Keratinocyte (primary cell): ENCODE measurements around the gene KIAA1217. TPM values are rescaled to one million over a fixed set of nuclear protein-coding genes. Genes with fewer than 3 reads are reported as not detected.

Source experiments
- DNase-seq: peaks from one replicate; pipeline ENCODE4 v3.0.0-alpha.2; 2011; ENCODE audit warnings: low read depth, missing footprints, low spot score
- FAIRE-seq: peaks from 2 replicates; lab custom pipeline; 2011; peaks lifted over from hg19 to GRCh38; lab: Jason Lieb, UNC
- H2AFZ ChIP-seq: 2 replicates; pipeline ENCODE4 v1.6.0; 2012; ENCODE audit warnings: low read length, control low read depth, inconsistent platforms; ENCODE audit not compliant: control insufficient read depth
- H3K27ac ChIP-seq: 2 replicates; pipeline ENCODE4 v1.5.1; 2011; ENCODE audit warnings: low read length; ENCODE audit not compliant: control insufficient read depth, insufficient read depth
- H3K27me3 ChIP-seq: 3 replicates; pipeline ENCODE4 v1.6.0; 2011; ENCODE audit warnings: low read length; ENCODE audit not compliant: control insufficient read depth, insufficient read depth; ENCODE audit errors: extremely low read depth
- H3K36me3 ChIP-seq, 2 experiments: 2 replicates in 1 of 2; 3 replicates in 1 of 2; pipeline ENCODE4 v1.5.1; 2011; ENCODE audit warnings: low read length in 2 of 2, mild to moderate bottlenecking in 1 of 2; ENCODE audit not compliant: control insufficient read depth in 2 of 2, insufficient read depth in 2 of 2; ENCODE audit errors: extremely low read depth in 1 of 2
- H3K4me1 ChIP-seq: 3 replicates; pipeline ENCODE4 v1.5.1; 2011; ENCODE audit warnings: low read length; ENCODE audit not compliant: control insufficient read depth, insufficient read depth; ENCODE audit errors: extremely low read depth
- H3K4me2 ChIP-seq: 3 replicates; pipeline ENCODE4 v1.6.0; 2011; ENCODE audit warnings: low read depth, low read length; ENCODE audit not compliant: control insufficient read depth, insufficient read depth; ENCODE audit errors: extremely low read depth
- H3K4me3 ChIP-seq, 3 experiments: fragments of 200-600 bp in 1 of 3; sonication (generic) in 1 of 3; 2 replicates in 2 of 3; 3 replicates in 1 of 3; pipeline ENCODE4 v1.5.1; 2011 to 2016; ENCODE audit warnings: low read length in 3 of 3, mild to moderate bottlenecking in 3 of 3, control low read depth in 2 of 3, inconsistent platforms in 1 of 3, low read depth in 1 of 3, mixed read lengths in 1 of 3, mixed run types in 1 of 3, moderate library complexity in 1 of 3; ENCODE audit not compliant: control insufficient read depth in 2 of 3, insufficient read depth in 2 of 3; ENCODE audit errors: extremely low read depth in 1 of 3
- H3K79me2 ChIP-seq: 2 replicates; pipeline ENCODE4 v1.6.0; 2012; ENCODE audit warnings: low read length; ENCODE audit not compliant: control insufficient read depth, insufficient read depth
- H3K9ac ChIP-seq: 3 replicates; pipeline ENCODE4 v1.6.0; 2011; ENCODE audit warnings: low read length; ENCODE audit not compliant: control insufficient read depth, insufficient read depth; ENCODE audit errors: extremely low read depth
- H3K9me1 ChIP-seq: 3 replicates; pipeline ENCODE4 v1.6.0; 2011; ENCODE audit warnings: low read length; ENCODE audit not compliant: control insufficient read depth, insufficient read depth; ENCODE audit errors: extremely low read depth
- H3K9me3 ChIP-seq: 2 replicates; pipeline ENCODE4 v1.5.1; 2012; ENCODE audit warnings: low read depth, low read length; ENCODE audit not compliant: control insufficient read depth
- H4K20me1 ChIP-seq: 3 replicates; pipeline ENCODE4 v1.6.0; 2011; ENCODE audit warnings: low read length; ENCODE audit not compliant: control insufficient read depth, insufficient read depth; ENCODE audit errors: extremely low read depth
- CTCF ChIP-seq, 3 experiments: IDR thresholded peaks in 1 of 3; conservative IDR thresholded peaks in 1 of 3; optimal IDR thresholded peaks in 1 of 3; 2 replicates in 2 of 3; 3 replicates in 1 of 3; pipeline versions ENCODE3 to v1.5.1; 2011; ENCODE audit warnings: low read length in 3 of 3, mild to moderate bottlenecking in 3 of 3, moderate library complexity in 2 of 3, control low read depth in 1 of 3, inconsistent platforms in 1 of 3; ENCODE audit not compliant: insufficient read depth in 2 of 3; ENCODE audit errors: extremely low read depth in 1 of 3
- EZH2 ChIP-seq: IDR thresholded peaks from one replicate; pipeline ENCODE4 v1.6.1; 2012; ENCODE audit warnings: inconsistent platforms, mild to moderate bottlenecking, low read length, moderate library complexity
- dilution Hi-C: fragments of 300-500 bp; cut with MboI; formaldehyde crosslinking; loops from one replicate; pipeline ENCODE4 v1.7.0; 2020; ENCODE audit warnings: low sequenced_read_pairs; ENCODE audit not compliant: extremely low pct_ligation_motif_present
- polyA plus RNA-seq, 5 experiments: library from polyadenylated mRNA; depleted of rRNA in 3 of 5; stranded (reverse) in 3 of 5; stranded (forward) in 1 of 5; unstranded in 1 of 5; fragments of >200 nt; gene quantifications; 1 replicate in 1 of 5; 2 replicates in 3 of 5; 3 replicates in 1 of 5; pipeline versions ENCODE4 v1.2.1 to v1.2.3, GENCODE V29; 2011 to 2012; ENCODE audit warnings: missing spikeins in 2 of 5, low read depth in 1 of 5, low replicate concordance in 1 of 5

KIAA1217 gene
- polyA plus RNA-seq, 1 donor (not counting 4 experiments of a cell fraction or from before 2014, with no cell fraction given): 10.4 TPM

DNA sequence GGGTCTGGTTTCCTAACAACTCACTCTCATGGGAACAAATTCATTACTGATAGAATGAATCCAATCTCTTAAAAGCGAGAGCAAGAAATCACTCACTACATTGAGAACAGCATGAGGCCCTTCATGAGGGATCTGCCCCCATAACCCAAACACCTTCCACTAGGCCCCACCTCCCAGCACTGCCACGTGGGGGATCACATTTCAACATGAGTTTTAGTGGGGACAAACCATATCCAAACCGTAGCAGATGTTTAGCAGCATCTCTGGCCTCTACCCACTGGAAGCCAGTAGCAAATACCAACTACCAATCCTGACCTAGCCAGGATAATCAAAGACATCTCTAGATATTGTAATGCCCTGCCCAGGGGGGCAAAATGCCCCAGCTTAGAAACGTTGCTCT, 270.9 kb downstream of the KIAA1217 start:
- Histone ChIP-seq H3K79me2 (peaks cover 12% of the 10 kb centered on the region), H3K4me1 (peaks cover 14% of the 10 kb centered on the region), H3K9ac (no peak overlapping the region), H3K36me3 (peaks cover 2 to 9% of the 10 kb centered on the region in 2 experiments), H4K20me1 (no peaks in the 10 kb centered on the region), H2AFZ (no peak overlapping the region), H3K9me3 (no peaks in the 10 kb centered on the region), H3K4me3 (no peak overlapping the region), H3K27ac (no peak overlapping the region), H3K9me1 (no peaks in the 10 kb centered on the region), H3K4me2 (no peak overlapping the region), H3K27me3 (no peaks in the 10 kb centered on the region)
- dilution Hi-C loops: no loop called here
- no peak for DNase-seq
- FAIRE-seq: no peak
- TF ChIP-seq EZH2: no peak
- no peak for TF ChIP-seq CTCF (optimal IDR thresholded peaks at IDR 0.05 in 1 of 3, IDR thresholded peaks at IDR 0.05 in 1 of 3, conservative IDR thresholded peaks at IDR 0.05 in 1 of 3; ENCODE audit: extremely low read depth in 1 of 3, insufficient read depth in 2 of 3, low read length in 3 of 3)

DNA sequence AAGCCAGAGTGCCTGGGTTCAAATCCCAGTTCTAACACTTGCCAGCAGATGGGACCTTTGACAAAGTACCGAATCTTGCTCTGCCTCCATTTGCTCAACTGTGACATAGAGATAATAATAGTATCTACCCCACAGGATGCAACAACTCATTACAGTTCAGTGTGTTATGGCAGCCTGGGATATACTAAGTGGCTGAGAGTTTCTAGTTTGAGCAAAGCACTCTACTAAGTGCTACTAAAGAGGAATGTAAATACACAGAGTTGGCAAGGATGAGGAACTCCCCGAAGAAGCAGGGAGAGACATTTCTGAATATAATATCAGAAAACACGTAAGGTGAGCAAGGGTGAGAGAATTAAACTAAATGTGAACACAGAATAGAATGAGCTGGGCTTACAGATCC, 271.5 kb downstream of the KIAA1217 start:
- no peak for DNase-seq
- Histone ChIP-seq H3K4me3 (no peak overlapping the region), H4K20me1 (no peaks in the 10 kb centered on the region), H3K27me3 (no peaks in the 10 kb centered on the region), H3K9me3 (no peaks in the 10 kb centered on the region), H3K9me1 (no peaks in the 10 kb centered on the region), H2AFZ (no peak overlapping the region), H3K27ac (no peak overlapping the region), H3K4me1 (peaks cover 16% of the 10 kb centered on the region), H3K4me2 (no peak overlapping the region), H3K36me3 (peaks cover 2 to 12% of the 10 kb centered on the region in 2 experiments), H3K9ac (no peak overlapping the region), H3K79me2 (peaks cover 15% of the 10 kb centered on the region)
- FAIRE-seq: no peak
- dilution Hi-C loops: no loop called here
- TF ChIP-seq EZH2 (no peak), CTCF (optimal IDR thresholded peaks at IDR 0.05 in 1 of 3, IDR thresholded peaks at IDR 0.05 in 1 of 3, conservative IDR thresholded peaks at IDR 0.05 in 1 of 3; ENCODE audit: extremely low read depth in 1 of 3, insufficient read depth in 2 of 3, low read length in 3 of 3) (no peak)
